Measurements from ENCODE around the gene NID2.
A peak's percentile ranks its signal among the peaks of the same experiment; 100 is the strongest.

Gene NID2

DNA sequence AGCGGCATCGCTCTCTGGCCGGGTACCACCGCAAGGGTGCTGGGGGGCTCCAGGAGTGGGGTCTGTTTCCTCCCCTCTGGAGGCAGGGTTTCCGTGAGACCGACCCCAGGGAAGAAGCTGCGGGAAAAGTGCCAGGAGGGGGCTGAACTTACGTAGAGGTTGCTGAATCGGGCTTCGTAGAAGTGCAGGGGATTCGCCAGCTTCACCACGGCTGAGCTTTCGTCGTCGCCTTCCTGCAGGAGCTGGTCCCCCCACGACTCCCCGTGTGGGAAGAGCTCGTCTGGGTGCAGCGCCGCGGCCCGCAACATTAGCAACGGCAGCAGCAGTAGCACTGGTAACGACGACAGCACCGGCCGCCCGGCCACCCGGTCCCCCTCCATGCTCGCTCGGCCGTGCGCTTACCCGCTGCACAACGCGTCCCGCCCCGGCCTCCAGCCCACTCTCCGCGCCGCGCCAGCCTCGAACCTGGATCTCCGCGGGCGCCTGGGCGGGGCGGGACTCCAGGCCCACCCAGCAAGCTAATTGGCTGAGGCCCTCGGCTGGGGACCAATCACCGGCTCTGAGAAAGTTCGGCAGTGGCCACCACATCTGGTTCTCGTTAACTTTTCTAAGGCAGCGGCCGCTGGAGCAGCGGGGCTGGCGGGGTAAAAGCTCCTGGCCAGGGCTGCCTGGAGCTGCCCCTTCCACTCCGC lies at the start of gene NID2:
Gene NID2 (minus strand): TSS at position 445 of the 692 bp plus-strand sequence. CDS start 65 bp downstream, at position 380.
- DNase-seq = peak; percentile 67

GRCh38 chr14:52117111-52117832 lies 48.4 kb upstream of the NID2 start:
- no peak for DNase-seq

DNA sequence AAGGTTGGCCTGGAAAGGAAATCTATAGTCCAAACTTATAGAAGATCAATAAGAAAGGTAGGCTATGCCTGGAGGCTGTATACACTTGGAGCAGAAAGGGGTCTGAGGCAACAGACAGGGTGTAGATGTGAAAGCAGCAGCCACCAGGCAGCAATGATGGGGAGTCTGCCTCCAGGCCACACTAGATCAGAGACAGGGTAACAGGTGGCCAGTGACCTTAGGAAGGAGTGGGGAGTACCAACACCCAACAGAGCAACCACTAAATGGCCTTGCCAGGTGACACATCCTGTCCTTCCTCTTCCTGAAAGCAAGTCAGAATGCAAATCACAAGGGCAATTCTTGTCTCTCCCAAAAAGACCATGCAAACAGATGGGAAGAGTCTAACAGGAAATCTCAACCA lies 46.4 kb upstream of the NID2 start:
- DNase-seq = no peak

DNA sequence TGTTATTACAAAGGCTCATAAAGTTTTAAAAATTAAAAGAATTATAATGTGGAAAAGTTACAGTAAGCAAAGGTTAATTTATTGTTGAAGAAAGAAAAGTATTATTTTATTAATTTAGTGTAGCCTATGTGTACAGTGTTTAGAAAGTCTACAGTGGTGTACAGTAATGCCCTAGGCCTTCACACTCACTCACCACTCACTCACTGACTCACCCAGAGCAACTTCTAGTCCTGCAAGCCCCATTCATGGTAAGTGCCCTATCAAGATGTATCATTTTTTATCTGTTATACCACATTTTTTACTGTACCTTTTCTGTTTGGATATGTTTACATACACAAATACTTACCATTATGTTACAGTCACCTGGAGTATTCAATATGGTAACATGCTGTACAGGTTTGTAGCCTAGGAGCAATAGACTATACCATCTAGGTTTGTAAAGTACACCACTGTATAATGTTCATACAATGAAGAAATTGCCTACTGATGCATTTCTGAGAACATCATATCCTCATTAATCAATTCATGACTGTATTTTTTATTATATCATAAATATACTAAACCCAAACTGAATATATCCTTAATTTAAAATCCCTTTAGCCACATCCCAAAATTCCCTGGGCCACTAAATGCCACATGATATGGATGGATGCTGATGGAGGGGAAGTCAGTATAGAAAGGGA lies 43.6 kb upstream of the NID2 start:
- DNase-seq = no peak

- no peak for DNase-seq
Measured at GRCh38 chr14:52111583-52111982, 42.7 kb upstream of the NID2 start.

DNA sequence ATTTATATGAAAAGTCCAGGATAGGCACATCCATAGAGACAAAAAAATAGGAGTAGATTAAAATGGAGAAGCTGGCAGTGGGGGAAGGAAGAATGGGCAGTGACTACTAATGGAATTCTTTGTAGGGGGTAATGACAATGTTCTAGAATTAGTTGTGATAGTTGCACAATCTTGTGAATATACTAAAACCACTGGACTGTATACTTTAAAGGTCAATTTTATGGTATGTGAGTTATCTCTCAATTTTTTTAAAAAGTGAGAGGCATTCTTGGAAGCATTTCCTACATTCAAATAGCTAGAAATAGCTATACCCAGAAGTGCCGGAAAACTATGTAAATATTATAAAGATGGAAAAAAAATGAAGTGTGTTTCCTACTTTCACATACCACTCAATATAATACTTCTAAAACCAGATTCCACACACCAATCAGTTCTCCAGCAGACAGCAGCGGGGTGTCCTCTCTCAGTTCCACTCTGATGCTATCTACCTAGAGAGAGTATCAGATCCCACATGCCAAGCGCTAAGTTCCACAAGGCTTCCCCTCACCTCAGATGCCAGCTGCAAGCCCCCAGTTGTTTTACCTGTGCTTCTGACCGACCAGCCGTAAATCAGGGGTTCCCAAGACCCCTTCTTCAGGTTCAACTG lies 41.7 kb upstream of the NID2 start:
- no peak for DNase-seq

GRCh38 chr14:52108823-52109222 lies 40.0 kb upstream of the NID2 start:
- DNase-seq = no peak

GRCh38 chr14:52106840-52107239 lies 38.0 kb upstream of the NID2 start:
- DNase-seq = no peak

DNA sequence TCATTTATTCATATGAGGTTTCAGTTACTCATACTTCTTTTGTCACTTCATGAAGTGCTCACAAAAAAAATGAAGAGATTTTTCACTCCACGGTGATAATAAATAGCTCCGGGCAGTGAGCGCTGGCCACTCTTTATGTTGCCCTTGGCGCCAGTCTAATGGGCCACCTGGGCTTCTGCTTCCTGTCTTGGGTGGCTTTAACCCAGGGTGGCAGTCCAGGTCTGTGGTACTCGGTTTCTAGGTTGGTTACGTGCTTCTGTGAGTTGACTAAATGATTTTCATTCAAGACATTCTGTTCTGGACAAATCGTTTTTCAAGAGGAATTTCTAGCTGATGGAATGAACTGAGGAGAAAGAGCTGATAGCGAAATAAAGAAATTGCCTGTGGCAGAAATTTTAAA lies 34.6 kb upstream of the NID2 start:
- DNase-seq = no peak

DNA sequence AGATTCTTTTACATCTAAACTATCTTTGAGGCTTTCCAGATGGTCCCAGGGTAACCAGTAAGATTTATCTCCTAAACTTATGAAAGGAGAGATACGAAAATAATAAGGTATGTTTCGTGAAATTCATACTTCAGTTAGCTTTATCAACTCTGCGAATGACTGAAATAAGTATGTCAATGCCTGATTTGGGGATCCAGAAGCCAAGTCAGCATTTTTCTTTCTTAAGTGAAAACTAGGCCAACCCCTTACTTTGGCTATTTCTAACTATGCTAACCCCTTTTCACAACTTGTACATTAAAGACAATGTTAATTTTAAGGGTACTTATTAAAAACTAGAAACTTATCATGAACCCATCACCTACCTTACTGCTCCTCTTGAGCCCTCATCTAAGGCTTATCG lies 26.9 kb upstream of the NID2 start:
- DNase-seq = no peak

DNA sequence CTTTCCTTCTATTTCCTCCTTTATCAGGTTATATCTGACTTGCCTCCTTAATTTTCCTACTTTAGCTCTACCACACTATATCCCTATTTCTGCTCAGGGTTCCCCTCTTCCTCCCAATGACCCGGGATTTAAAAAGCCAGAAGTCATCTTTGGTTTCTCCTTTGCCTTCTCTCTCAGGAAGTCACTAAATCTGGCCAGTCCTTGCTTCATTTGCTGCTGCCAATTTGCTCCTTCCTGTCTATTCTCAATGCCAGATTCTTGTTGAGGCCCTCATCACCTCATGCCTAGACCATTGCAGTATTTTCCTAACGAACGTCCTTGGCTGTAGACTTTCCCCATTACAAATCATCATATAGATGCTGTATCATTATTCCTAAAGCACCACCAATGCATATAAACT lies 26.5 kb upstream of the NID2 start:
- DNase-seq = no peak

DNA sequence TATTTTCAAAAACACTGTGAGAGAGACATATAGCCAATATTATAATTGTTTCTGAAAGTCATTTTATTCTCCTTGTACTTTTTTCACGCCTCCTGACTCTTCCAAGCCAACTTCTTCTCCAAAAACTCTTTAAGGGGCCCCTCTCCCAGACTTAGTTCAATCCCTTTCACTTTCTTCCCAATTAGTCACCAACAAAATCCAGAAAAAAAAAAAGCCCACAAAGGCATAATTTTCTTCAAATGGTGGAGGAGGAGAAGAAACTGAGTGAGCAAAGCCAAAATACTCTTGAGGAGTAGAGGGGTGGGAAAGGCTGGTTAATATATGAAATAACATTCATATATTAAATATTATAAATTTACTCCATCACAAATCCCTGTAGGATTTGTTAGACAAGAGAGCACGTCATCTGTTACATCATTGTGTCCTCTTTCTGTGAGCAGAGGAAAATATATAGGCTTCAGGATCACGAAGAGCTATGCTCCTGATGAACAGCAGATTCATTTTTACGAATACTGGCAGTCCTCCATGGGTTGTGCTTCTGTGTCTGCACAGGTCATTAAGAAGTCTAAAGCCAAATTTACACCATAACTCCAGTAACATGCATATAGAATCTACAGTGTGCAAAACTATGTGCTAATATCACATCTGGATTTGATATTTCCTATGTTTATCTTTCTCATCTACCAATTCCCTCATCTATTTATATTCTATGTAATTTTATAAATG lies 25.9 kb upstream of the NID2 start:
- DNase-seq = no peak

DNA sequence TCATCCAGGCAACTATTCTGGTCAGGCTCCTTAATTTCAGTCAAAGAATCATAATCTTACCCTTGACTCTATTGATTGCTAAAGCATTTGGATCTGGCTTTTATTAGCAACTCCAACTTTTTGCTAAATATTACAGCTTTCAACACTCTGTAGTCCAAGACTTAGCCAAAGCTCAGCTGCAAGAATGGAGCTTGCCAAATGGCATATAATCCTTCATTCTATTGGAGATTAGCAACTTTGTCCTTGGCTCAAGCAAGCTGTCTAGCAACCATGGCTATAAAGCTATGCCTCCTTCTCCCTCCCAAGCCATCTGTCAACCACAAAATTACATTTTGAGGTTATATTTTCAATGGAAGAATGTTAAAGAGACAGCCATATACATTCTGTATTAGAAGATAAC lies 23.1 kb upstream of the NID2 start:
- DNase-seq = no peak

GRCh38 chr14:52090936-52091335 lies 22.1 kb upstream of the NID2 start:
- no peak for DNase-seq

DNA sequence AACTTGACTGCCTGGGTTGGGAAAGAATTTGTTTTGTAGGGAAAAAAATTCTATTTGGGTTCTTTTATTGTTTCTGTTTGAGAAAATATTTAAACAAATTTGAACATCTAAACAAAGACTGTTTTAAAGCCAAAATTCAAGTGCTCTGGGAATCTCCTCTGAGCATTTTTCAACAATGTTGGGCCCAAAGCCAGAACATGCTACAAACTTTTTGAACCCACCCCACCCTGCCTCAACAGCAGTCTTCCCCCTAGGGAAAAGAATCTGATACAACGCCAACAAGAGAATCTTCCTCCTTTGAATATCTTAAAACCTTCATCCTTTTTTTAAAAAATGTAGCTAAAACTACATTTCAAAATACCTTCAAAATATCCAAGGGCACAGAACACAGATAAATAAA lies 20.4 kb upstream of the NID2 start:
- no peak for DNase-seq

DNA sequence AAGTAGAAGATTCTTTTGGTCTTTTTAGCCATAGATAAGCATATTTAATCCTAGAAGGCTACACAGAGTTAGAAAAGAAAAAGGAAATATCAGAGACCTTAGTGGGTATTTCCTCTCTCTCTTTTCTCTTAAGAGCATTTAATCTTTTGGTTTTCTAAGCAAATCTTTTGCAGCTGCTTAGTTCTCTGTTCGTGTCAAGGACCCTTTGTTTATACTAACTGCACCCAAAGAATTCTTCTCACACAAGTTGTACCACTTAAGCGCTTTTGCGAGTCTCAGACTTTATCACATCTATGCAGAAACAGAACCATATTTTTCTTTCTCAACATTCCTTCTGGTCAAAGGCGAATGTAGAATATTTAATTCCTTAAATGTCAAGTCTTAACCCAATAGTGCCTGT lies 17.9 kb upstream of the NID2 start:
- DNase-seq = no peak

DNA sequence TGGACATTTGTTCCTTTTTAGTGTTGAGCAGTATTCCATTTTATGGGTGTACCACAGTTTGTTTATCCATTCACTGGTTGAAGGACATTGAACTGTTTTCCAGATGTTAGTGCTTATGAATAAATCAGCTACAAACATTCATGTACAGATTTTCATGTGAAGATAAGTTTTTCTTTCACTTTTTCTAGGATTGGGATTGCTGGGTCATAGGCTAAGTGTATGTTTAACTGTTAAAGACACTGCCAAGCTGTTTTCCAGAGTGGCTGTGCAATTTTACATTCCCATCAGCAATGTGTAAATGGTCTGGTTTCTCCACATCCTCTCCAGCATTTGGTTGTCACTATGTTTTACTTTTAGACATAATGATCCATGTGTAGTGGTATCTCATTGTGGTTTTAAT lies 14.0 kb upstream of the NID2 start:
- DNase-seq = no peak

- DNase-seq = no peak
Measured at GRCh38 chr14:52081964-52082363, 13.1 kb upstream of the NID2 start.

GRCh38 chr14:52080808-52081755 lies 12.2 kb upstream of the NID2 start:
- no peak for DNase-seq

DNA sequence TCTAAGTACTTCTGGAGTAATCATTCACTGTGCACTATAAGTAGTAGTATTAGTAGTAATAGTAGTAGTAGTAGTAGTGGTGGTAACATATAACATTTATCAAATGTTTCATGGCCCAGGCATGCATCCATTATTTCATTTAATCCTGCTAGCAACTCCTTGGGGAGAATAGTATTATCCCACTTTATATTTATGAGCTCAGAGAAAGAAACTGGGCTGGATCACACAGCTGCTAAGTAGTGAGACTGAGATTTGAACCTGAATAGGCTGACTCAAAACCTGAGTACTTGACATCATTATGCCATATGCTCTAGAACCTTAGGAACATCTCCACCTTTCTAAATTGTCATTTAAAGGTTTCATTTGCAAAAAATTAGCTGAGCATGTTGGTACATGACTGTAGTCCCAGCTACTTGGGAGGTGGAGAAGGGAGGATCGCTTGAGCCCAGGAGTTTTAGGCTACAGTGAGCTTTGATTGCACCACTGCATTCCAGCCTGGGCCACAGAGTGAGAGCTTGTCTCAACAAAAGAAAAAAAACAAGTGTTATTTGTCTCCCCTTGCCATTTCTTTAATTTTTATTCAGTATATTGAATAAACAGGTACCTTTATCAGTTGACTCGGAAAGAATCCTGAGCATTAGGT lies 11.4 kb upstream of the NID2 start:
- DNase-seq = no peak
